ENCODE results near the gene KCNC3.
"Not testable (repeated sequence)": the region's sequence is repeated elsewhere in the genome, so short reads cannot be mapped to it uniquely, and the experiment has no call there.

KCNC3 gene

GRCh38 chr19:50352242-50352641 lies 23.1 kb upstream of the KCNC3 start:
- DNase-seq = no peak

- DNase-seq = no peak
Measured at GRCh38 chr19:50349277-50350057, 20.3 kb upstream of the KCNC3 start.

GRCh38 chr19:50347089-50347581 lies 18.0 kb upstream of the KCNC3 start:
- not testable (repeated sequence) for DNase-seq

GRCh38 chr19:50344661-50345318 lies 15.6 kb upstream of the KCNC3 start:
- no peak for DNase-seq

- no peak for DNase-seq
Measured at GRCh38 chr19:50341091-50341564, 12.0 kb upstream of the KCNC3 start.

- DNase-seq = no peak
Measured at GRCh38 chr19:50340331-50340730, 11.2 kb upstream of the KCNC3 start.

- not testable (repeated sequence) for DNase-seq
Measured at GRCh38 chr19:50337031-50337430, 7.9 kb upstream of the KCNC3 start.

GRCh38 chr19:50334741-50335421 lies 5.7 kb upstream of the KCNC3 start:
- DNase-seq = no peak

GRCh38 chr19:50333737-50334617 lies 4.8 kb upstream of the KCNC3 start:
- DNase-seq = peak; percentile 84

- peak; percentile 93 for DNase-seq
Measured at GRCh38 chr19:50333235-50333736, 4.1 kb upstream of the KCNC3 start.

GRCh38 chr19:50332244-50333038 lies 3.3 kb upstream of the KCNC3 start:
- DNase-seq = no peak

GRCh38 chr19:50331994-50332243 lies 2.7 kb upstream of the KCNC3 start:
- no peak for DNase-seq

- peak; percentile 26 for DNase-seq
Measured at GRCh38 chr19:50331221-50331993, 2.2 kb upstream of the KCNC3 start.

- DNase-seq = peak; percentile 88
Measured at GRCh38 chr19:50330365-50331078, 1.3 kb upstream of the KCNC3 start.

GRCh38 chr19:50329926-50330294 lies 733 bp upstream of the KCNC3 start:
- DNase-seq = not testable (repeated sequence)

GRCh38 chr19:50328873-50329145 lies 368 bp downstream of the KCNC3 start:
- DNase-seq = no peak

- no peak for DNase-seq
Measured at GRCh38 chr19:50328224-50328872, 829 bp downstream of the KCNC3 start.

- no peak for DNase-seq
Measured at GRCh38 chr19:50327461-50328223, 1.5 kb downstream of the KCNC3 start.

- no peak for DNase-seq
Measured at GRCh38 chr19:50327013-50327412, 2.2 kb downstream of the KCNC3 start.
